GM19099 (cell line): ENCODE data around the gene HEATR1.

Source experiments
- POLR2A ChIP-seq: IDR thresholded peaks from 3 replicates; pipeline ENCODE4 v1.6.1; 2011; ENCODE audit warnings: low read depth; ENCODE audit not compliant: insufficient read length; ENCODE audit errors: extremely low read depth

Gene HEATR1

GRCh38 chr1:236560213-236560771 is 44.0 kb downstream of the HEATR1 start:
- TF ChIP-seq POLR2A, result no peak

DNA sequence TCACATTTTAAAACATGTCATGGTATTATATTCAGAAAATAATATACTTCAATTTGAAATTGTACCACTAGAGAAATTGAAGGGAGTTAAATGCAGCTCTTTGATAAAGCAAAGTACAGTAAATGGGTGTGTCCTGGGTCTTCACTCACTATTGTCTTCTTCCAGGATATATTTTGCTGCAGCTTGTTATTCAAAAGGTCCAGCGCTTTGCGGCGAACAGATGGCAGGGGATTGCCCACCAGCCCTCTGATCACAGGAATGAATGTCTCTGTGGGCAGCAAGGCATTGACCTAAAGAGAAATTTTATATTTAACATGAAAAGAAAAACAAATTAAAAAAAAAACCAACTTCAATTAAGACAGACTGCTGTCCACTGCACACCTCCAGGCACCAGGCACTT is 45.5 kb downstream of the HEATR1 start:
- no peak for TF ChIP-seq POLR2A

- TF ChIP-seq POLR2A, result no peak
These were observed 46.2 kb downstream of the HEATR1 start for GRCh38 chr1:236558081-236558480.

- TF ChIP-seq POLR2A, result no peak
These were observed 47.7 kb downstream of the HEATR1 start for GRCh38 chr1:236556606-236557005.

GRCh38 chr1:236553370-236553769 is 50.9 kb downstream of the HEATR1 start:
- no peak for TF ChIP-seq POLR2A

DNA sequence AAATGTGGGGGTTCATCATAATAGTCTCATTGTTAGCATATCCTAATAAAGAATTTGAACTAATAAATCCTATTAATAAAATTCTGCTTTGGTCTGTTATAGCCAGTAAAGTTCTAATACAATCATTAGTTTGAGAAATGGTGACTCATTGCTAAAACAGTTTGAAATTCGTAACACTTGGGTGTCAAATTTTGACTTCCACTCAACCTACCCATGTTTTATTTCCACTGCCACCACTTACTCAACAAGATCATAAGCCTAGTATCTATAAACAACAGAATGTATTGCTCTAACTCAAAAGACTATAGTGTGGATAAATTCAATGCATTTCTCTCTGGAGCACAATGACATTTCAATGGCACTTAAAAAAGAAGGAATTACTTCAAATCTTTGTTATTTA is 51.4 kb downstream of the HEATR1 start:
- no peak for TF ChIP-seq POLR2A

DNA sequence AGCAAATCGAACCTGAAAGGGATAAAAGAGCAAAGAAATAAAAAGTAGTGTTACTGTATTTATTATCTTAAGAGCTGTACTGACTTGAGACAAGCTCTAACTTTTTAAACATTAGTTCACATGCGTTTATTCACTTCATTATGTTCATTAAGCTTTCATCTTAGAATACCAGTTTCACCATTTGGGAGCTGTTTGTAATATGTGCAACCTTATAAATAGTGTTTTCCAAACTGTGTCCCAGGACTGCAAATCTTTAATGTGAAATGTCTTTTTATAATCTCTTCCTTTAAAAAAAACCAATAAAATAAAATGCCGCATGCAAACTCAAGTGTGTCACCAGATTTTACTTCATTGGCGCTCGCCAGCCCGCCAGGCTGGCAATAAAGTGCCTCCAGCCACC is 52.2 kb downstream of the HEATR1 start:
- TF ChIP-seq POLR2A, result no peak

DNA sequence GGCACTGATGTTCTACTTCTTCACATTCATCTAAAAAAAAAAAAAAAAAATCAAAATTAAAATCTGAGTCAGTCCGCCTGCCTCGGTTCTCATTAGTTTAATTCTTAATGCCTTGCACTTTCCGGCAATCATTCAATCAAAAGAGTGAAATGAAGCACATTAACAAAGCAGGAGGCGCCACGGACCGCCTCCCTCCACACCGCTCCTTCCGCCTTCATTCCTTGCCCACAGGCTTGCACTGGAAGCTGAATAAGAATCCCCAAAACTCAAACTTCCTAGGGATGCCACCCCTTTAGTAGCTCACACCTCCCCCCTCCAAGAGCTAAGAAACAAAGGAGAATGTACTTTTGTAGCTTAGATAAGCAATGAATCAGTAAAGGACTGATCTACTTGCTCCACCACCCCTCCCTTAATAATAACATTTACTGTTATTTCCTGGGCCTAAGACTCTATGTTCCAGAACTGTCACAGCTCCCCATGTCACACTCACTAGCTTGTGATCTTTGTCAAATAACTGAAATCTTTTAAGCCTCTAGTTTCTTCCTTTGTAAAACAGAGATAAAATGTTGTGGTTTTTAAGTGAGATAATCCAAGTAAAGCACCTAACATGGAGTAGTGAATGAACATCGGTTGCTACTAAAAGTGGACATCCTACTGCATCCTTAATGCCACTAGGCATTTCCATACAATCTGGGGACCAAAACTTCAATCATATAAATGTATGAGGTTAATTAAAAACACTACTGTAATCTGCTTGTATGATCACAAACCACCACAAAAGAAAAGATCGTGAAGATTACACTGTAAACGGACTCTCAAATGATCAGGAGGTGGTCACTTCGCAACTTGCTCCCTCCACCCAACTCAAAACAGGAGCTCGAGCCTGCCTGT is 53.1 kb downstream of the HEATR1 start:
- no peak for TF ChIP-seq POLR2A

DNA sequence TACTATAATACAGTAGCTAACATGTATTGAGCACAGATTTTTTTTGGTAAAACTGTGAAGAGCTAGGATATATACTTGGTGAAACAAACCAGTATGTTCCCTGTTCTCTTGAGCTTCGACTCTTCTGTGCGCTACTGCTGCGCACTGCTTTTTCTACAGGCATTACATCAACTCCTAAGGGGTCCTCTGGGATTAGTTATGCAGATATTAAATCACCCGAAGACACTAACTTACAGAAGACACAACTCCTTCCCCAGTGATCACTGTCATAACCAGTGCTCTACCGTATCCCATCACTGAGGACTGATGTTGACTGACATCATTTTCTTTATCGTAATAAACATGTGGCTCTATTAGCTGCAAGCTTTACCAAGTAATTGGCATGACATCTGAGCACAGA is 55.9 kb downstream of the HEATR1 start:
- no peak for TF ChIP-seq POLR2A

DNA sequence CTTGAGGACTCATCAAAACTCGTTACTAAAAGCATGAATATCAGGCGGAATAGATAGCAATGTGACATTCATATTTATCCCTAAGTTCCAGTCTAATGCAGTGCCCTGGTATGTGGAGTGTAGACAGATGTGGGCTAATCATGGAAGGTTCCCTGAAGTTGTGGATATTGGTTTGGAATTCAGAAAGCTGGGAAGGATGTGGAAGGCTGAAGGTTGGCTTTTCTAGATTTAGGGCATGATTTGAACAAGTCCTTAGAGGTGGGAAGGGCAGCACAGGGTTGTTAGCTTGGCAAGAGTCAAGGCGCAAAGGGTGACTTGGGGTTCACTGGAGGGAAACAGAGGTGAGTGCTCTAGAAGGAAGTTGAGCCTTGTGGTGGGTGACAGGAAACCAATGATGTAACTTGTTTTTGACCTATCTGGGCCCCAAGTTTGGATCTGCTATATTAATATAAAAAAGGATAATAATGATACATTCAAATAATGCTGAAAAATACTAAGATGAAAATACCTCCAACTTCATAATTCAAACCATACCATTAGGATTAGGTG is 58.6 kb downstream of the HEATR1 start:
- no peak for TF ChIP-seq POLR2A

DNA sequence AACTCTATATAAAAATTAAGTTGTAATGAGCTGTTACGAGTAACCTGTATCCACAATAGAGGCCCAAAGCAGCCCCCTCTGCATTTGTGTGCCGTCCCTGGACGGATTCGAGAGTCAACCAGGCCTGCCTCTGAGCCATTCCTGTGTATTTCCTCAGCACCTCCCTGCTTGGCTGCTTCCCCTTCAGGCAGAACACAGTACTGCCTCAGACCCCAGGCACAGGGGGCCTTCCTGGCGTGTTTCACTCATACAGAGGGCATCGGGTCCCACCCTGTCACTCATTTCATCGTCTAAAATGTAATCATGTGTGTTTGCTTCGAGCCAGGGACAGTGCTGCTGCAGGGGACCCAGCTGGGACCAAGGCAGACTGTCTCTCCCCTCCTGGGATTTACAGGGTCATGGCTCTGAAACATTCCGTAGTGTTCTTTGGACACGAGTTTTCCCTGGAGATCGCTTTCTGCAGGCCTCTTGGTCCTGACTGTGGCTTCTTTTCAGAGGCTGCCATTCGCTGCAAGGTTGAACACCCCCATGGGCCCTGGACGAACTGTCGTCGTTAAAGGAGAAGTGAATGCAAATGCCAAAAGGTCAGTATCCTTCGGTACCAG is 61.1 kb downstream of the HEATR1 start:
- no peak for TF ChIP-seq POLR2A

DNA sequence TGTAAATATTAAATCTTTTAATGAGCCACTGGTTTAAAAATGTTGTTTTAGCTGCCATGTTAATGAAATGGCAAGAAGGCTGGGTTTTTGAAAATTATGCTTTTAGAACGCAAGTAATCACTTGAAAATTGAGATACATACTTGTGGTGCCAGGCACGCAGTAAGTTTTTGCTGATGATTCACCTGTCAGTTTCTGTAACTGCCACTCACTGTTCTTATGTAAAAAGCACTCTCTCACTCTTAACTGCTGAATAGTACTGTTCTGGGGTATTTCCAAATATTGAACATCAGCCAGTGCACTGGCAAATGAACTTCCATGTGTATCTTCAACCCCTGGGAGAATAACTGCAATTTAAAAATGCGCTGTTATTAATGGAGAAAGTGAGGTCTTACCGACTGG is 62.6 kb downstream of the HEATR1 start:
- no peak for TF ChIP-seq POLR2A

GRCh38 chr1:236540813-236541465 is 63.4 kb downstream of the HEATR1 start:
- TF ChIP-seq POLR2A, result no peak

DNA sequence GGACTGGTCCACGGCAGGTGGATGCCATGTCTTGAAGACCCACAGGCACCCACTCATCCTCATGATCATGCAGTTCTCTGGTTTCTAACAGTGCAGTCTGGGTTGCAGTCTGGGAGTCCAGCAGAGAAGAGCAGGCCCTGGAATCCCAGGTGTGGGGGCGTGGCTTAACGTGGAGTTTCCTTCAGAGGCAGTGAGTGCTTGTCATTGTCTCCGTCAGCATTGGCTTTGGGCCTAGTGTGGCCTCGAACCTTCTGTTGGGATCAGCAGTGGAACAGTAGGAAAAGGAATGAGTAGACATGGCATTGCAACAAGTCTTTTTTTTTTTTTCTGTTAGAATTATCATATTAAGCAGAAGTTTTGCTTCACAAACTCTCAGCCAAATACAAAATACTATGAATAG is 67.8 kb downstream of the HEATR1 start:
- TF ChIP-seq POLR2A, result no peak

DNA sequence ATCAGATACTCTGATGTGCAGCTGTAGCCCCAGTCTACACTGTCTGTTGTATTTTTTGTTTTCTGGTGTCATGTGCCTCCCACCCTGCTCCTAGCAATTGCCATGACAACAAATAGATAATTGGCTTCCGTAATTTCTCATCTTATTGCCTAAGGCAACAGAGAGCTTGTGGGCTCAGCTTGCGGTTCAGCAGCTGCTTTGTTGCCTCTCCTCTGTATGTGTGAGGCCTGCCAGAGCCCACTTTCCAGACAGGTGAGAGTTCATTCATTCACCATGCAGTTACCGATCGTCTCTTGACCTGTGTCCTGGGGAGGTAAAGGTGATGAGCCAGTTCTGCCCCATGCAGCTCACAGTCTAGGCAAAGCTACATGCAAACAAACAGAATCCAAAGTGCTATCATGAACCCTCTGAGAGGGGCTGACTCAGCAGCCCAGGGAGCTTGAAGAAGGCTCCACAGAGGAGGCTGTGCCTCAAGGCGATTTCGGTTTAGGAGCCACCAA is 68.6 kb downstream of the HEATR1 start:
- TF ChIP-seq POLR2A, result no peak
